NCI-H1092 (cell line): ENCODE measurements around the gene IKZF3.
"Not testable (repeated sequence)": the region's sequence is repeated elsewhere in the genome, so short reads cannot be mapped to it uniquely, and the experiment has no call there.

ENCODE experiments used
- DNase-seq: peaks from one replicate; lab custom pipeline; 2025; lab: John Stamatoyannopoulos, UW

Gene IKZF3

DNA sequence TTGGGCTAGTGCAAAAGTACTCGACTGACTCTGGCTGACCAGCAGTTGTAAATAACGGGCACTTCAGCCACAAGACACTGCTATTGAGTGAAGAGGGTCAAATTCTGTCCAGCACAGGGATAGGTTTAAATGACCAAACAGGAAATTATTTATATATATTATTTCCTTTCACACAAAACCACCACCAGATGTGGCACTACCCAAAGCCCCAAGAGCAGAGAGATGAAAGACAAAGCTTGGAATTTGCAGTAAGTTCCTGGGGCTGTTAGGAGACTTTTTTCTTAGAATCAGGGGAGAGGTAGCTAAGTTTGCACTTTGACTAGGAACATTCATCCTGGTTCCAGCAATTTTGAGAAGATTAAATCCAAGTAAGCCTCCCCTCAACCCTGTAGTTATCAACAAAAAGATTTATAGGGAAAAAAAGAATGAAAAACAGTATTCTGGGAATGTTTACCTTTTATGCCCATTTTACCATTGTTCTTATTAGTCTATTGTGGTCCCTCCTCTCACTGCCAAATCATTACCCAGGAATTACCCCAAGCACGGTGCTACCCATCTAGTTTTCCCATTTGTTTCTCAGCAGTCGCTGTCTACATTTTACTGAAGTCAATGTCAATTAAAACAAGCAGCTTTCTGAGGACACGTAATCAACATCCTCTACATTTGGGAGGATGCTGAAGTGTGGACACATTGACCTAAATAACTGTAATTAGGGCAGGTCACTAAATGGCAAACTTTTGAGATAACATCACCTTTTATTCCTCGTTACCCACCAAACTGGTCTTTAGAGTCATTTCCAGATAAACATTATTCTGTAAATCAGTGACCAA is 82.9 kb downstream of the IKZF3 start:
- DNase-seq, result no peak

DNA sequence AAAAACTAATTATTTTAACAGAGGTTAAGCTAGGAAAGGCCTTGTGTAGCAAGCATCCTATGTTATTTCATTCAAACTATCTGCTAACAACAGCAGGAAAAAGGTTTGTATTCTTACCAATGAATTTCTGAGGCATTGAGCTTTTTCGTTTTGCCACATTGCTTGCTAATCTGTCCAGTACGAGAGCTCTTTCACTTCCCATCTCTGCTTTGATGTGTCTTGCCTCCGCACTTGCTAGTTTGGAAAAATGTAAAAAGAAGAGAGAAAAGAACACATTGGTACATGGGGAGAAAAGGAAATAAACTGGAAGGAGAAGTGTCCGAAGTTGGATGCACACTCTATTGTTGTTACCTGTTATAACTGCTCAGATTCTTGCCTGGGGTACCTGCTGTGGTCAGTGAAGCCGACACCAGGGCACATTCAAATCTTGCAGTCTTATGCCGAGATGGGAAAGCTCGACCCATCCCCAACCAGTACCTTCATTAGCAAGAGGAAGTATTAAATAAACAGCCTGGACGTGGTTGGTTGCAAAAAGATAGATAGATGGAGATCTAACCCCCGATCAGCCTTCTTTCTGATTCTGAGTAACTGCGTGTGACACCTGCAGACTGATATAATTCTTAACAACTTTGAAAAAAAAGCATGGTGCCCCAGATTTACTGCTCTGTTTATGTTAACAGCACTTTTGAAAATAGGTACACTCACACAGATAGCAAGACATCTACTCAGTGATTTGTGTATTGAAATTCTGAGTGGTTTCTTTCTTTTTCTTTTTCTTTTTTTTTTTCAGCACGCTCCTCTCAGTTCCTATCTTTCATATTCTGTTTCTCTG is 86.4 kb downstream of the IKZF3 start:
- DNase-seq, result no peak

DNA sequence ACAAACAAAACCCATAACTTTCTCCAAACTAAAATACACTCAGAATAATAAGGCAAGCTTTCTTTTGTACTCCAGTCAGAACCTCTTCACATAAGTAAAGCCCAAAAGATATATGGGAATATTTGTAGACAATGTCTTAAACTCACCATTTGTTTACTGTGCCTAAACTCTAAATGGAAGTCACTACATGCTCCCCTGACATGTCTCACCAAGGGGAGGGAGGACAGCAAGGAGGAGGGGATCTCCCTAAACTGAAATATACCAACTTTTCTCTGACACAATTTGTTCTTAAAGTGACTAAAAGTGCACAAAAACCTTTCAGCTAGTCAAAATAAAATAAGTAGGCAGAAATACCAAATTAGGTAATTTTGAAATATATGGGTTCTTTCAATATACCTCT is 87.9 kb downstream of the IKZF3 start:
- DNase-seq, result no peak

DNA sequence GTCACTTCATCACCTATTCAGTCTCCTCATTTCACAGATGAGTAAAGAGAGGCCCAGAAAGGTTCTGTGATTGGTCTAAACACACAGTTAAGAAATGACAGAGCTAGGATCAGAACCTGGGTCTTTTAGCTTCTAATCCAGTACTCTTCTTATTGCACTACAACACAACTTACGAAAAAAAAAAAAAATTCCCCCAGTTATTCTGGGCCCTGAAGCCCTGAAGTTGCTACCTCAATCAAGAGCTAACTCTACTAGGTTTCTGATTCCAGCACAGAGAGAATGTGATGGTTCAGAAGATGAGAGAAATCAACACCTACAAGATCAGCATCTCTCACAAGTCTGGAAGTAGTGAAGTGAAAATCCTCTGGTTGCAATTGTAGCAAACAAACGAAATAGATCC is 89.1 kb downstream of the IKZF3 start:
- no peak for DNase-seq

DNA sequence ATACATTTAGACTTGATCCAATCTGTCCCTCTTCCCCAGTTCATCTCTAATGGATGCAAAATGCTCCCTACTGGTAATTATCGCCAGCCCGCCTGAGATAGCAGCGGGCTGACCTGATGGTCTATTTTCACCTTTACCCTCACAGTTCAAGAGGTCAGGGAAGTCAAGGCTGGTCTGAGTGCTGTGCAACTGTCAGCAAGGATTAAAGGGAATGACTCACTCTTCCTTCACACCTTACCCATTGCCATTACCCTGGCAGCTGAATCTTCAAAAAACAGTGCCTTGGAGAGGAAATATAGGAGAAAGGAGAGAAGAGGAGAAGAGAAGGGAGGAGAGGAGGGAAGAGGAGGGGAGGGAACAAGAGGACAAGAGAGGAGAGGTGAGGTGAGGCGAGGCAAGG is 90.1 kb downstream of the IKZF3 start:
- no peak for DNase-seq

DNA sequence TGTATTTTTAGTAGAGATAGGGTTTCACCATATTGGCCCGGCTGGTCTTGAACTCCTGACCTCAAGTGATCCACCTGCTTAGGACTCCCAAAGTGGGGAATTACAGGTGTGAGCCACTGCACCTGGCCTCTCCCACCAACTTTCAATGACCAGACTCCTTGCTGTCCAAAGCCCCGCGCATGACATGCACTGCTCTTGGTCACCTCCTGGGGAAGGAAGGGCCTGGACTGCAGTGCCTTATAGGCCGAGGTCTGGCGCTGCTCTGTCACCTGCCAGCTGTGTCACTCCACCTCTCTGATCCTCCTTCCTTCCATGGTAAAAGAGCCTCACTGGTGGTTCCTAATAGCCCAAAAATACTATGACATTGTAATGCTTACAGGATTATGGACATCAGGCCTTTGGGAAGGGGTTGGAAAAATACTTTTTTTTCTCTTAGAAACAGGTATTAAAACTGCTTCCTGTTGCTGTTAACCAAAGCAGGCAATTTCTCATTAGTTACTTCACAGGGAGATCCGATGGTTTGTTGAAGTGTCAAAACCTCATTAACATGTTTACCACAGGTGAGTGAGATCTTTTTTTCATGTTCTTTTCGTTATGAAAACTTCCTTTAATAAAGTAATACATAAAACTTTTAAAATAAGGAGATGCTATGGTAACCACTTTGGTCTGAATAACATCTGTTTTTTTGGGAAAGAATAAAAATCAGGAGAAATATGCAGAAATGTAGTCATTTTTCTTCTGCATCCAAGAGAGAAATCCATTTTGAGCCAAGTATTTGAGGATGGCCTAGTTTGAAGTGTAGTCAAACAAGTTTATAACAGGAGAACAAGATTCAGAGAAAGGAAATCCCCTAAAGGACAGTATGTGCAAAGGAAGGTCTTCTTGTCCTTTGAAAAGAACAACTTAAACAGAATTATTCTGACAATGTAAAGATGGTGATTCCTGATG is 90.9 kb downstream of the IKZF3 start:
- no peak for DNase-seq

DNA sequence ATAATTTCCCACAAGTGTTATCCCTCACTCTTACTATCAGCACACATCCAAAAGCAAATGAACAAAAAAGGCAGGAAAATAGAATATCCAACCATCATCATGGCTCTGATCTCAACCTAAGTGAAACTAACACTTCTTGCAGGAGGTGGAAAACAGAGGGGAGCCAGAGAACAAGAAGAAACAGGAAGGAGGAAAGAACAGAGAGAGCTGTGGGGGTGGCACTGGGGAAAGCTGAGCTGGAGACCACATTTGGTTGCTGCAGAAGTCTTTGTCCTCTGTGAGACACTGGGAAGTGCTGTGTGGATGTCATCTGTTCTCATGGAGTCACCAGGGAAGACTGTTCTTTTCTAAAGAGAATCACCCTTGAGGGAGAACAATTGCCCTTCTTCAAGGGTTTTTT is 91.7 kb downstream of the IKZF3 start:
- no peak for DNase-seq

DNA sequence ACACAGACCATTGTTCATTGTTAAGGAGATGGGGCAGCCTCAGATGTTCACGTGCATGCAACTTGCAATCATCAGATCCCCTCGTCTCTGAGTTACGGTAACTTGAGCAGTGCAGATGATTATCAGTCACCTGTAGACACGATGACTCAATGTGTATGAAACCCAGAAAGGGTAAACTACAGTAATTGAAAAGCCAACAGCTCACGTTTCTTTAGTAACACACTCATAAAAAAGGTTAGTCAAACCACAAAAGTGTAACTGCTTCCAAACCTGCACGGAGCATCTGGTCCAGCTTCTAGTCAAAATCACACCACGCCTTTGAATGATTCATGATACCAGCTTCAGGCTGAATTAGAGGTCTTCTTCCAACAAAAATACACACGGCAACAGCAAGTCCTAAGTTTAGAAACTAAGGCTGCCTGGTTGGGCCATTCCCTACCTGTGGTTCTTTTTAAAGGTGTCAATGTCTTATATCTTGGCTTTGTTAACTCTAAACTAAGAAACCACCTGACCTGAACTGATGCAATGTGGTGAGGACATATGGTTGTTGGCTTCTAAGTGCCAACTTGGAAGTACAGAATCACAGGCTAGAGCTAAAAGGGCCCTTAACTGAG is 94.0 kb downstream of the IKZF3 start:
- DNase-seq, result no peak

DNA sequence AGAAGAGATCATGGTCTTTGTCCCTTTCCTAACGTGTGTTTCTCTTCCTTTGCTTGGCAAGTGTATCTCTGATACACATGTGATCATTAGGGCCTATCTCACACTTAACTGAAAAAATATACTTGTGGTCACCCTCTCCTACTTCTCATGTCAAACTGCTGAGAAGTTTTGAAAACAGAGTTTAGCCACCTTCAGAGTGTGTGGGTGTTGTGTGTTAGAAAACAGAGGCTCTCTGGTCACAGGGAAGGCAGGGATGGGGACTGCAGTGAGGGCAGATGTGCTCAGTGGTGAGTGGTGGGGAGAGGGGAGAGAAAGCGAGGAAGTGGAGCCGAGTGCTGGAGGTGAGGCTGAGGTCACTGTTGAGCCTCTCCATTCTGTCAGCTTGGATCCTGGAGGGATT is 97.0 kb downstream of the IKZF3 start:
- DNase-seq, result no peak

DNA sequence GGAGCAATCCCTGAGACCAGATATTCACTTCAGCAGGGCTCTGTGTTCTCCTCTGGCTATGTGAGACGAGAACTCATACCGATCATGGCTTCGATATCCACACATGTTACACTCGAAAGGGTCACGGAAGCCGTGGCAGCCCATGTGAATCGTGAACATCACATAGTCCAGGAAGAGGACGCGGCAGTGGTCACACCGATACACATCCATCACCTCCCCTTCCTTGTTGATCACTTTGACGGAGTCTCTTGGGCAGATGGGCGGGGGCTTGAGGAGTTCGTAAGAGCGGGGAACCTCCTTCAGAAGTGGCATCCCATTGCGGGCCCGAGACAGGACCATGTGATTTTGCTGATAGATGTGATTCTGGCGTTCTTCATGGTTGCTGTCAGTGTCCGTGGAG is 98.3 kb downstream of the IKZF3 start:
- no peak for DNase-seq

DNA sequence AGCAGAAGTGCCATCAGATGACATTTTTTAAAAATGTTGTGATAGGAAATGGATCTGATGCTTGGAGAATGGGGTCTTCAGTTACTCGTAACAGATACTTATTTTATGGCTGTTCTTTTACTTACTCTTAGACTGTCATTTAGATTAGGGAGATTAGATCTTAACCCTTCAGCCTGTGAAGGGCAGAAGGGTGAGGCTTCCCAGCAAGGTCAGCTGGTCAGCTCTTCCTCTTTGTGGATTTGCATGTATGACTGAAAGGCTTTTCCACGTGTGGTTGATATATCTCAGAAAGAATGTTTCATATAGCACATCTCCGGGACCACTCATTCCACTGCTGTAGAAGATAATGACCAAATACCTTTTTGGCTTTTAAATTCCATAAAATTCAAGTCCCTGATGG is 98.9 kb downstream of the IKZF3 start:
- DNase-seq, result no peak

DNA sequence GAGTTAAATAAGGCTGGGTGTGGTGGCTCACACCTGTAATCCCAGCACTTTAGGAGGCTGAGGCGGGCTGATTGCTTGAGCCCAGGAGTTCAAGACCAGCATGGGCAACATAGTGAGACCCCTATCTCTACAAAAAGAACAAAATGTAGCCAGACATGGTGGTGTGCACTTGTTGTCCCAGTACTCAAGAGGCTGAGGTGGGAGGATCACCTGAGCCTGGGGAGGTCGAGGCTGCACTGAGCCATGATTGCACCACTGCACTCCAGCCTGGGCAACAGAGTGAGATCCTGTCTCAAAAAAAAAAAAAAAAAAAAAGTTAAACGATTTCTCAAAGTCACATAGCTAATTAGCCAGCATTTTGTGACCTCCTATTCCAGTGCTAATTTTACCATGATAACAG is 99.9 kb downstream of the IKZF3 start:
- not testable (repeated sequence) for DNase-seq

DNA sequence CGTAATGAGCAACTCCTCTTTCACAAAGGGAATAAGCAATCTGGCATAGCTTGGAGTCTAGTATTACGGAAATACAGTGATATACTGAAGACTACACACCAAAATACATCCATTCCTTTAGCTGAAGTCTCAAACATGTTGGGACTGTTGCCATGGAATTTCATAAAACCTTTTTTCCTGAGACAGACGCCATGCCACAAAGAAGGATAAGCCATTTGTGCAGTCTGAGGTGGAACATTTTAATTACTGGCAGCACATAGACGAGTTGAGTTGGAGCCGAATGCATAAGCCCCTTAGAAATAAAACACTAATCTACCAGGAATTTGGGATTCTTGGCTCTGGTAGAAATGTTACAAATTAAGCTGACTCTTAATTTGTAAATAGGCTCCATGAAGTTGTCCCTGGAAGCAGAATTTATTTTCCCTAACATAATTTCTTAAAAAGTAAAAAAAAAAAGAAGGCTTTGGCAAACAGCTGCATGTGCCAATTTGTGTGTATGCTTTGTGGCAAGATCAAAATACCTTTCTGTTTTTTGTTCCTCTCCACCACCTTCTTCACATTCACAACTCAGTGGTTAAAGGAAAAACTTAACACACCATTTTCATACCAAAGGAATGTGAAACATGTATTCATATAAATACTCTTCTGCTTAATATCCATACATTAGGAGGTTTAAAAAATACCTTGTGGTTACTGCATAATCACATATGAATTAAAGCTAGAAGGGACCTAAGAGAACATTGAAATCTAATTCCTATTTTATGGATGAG is 100.9 kb downstream of the IKZF3 start:
- no peak for DNase-seq

DNA sequence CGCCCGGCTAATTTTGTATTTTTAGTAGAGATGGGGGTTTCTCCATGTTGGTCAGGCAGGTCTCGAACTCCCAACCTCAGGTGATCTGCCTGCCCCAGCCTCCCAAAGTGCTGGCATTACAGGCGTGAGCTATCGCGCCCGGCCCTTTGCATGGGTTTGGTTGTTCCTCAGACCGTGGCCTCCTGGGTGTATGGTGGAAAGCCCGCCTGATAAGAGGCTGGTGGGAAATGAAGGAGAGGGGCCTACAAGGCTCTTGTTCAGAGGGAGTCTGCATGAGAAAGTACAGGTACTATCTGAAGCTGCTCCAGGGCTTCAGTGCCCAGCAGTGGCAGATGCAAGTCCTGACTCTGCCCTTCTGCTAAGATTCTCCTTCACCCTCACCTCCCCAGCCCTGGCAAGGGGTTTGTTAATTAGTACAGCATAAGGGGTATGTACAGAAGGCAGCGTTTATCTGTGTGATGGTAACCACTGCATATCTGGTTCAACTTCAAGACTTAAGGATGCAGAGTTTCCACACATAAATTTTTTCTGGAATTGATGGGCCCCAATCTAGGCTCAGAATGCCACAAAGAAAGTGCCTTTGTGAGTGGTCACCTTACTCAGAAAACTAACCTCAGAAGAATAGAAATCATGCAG is 102.1 kb downstream of the IKZF3 start:
- DNase-seq, result no peak

DNA sequence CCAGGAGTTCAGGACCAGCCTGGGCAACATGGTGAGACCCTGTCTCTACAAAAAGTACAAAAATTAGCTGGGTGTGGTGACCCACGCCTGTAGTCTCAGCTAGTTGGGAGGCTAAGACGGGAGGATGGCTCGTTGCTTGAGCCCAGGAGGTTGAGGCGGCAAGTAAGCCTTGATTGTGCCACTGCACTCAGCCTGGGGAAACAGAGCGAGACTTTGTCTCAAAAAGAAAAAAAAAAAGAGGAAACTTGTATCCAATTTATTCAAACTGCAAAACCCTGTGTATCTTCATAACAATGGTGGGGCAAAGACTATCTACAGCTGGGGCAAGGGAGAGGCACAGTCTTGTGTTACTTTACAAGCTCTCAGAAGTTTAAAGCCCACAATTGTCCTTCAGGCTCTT is 104.9 kb downstream of the IKZF3 start:
- no peak for DNase-seq

DNA sequence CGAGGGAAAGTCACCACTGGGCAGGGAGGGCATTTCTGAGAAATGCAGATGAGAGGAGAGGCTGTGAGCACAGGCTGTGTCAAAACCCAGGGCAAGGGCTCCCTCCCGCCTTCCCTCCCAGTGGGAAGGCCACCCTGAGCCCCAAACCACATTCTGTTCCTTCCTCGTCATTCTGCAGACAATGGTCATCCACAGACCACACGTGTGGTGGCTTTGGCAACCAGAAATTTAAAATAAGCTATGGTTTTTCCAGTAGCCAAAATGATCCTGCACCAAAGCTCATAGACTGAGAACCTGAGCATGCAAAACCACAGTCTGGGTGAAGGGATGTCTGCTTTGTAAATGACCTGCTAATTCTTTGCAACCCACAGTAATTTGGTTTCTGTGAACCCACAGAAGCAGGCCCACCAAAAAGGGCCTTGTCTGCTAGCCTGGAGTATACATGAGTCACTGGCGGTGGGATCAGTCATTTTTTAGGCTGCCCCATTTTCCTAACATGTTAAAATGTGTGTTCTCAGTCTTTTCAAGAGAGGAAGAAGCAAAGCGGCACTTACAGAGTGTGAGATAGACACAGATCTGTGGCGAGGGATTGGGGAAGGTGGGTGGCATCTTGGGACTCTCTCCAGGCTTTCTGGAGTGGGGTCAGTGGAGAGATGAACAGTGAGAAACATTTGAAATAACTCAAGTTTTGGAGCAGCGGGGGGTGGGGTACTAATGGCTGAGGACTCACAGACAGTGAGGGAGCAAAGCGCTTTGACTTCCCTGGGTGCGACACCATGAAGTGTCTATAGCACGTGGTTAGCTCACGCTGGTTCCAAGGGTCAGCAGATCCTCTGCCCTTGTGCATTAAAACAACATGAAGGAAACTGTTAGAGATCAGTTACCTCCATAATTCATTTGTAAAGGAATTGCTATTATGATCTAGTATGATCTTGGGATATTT is 105.9 kb downstream of the IKZF3 start:
- no peak for DNase-seq

DNA sequence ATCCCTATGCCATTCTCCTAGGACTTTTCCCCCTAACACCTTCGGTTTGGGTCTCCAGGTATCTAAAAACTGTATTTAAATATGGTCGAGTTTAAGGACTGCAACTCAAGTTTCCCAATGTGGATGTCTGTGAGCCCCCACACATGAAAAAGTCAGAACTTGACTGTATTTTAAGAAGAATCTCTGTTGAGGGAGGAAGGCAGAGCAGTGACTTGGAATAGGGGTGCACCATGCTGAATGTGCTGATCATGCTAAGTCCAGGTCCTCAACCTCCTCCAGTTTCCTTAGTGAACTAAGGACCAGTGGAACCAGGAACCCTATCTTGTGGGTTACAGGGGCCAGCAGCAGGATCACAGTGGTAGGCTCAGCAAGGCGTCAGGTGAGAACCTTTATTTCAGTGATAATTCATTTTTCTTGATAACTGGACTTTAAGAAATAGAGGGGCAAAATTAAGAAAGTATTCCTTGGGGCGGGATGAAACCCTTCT is 106.9 kb downstream of the IKZF3 start:
- no peak for DNase-seq

DNA sequence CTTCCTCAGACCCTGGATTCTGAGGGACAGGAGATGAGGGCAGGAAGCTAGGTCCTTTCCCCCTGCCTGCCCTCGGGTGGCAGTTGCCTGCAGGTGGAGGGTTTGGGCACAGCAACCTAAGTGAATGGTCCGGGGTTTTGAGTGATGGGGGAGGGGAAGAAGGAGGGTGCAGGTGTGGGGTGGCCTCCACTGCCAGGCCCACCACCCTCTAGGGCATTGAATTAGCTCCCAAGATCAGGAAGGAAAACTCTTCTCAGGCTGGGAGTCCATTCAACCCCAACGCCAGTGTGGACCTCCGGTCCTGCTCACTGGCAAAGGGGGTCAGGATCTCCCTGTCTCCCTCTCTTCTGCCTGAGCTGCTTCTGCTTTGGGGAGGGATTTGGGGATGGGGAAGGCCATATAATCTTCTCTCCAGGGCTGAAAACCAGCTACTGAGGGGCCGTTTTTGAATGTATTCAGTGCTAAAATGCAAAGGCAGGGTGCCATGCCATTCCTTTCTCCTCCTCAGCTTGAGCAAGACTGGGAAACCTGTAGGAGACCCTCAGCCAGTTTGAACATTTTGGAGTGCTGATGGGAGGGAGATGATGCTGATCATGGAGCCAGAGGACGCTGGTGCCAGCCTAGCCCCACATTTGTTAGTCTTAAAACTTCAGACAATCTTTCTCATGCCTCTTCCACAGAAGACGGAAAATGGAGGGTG is 107.6 kb downstream of the IKZF3 start:
- DNase-seq, result no peak
